GM12875 (cell line): ENCODE data around the gene IGDCC3.

ENCODE experiments used
- H3K4me3 ChIP-seq: one replicate; pipeline ENCODE4 v1.5.1; 2011; ENCODE audit warnings: low read depth, low read length, control low read depth
- CTCF ChIP-seq: IDR thresholded peaks from 2 replicates; pipeline ENCODE4 v1.5.1; 2011; ENCODE audit warnings: low read depth, mild to moderate bottlenecking, control low read depth, inconsistent platforms, low read length, moderate library complexity, borderline replicate concordance; ENCODE audit not compliant: insufficient read depth

The IGDCC3 gene

GRCh38 chr15:65365229-65365628, 12.6 kb downstream of the IGDCC3 start:
- no peak overlapping the region for H3K4me3 ChIP-seq
- TF ChIP-seq CTCF, result no peak

GRCh38 chr15:65363766-65364165, 14.0 kb downstream of the IGDCC3 start:
- H3K4me3 ChIP-seq, result no peak overlapping the region
- TF ChIP-seq CTCF, result no peak

- TF ChIP-seq CTCF, result no peak
- H3K4me3 ChIP-seq, result no peak overlapping the region
Measured at GRCh38 chr15:65363306-65363705, 14.5 kb downstream of the IGDCC3 start.

GRCh38 chr15:65362491-65362890, 15.3 kb downstream of the IGDCC3 start:
- TF ChIP-seq CTCF, result no peak
- H3K4me3 ChIP-seq, result no peak overlapping the region

- no peak for TF ChIP-seq CTCF
- H3K4me3 ChIP-seq, result no peak overlapping the region
Measured at GRCh38 chr15:65361708-65362459, 15.9 kb downstream of the IGDCC3 start.

- H3K4me3 ChIP-seq, result no peak overlapping the region
- TF ChIP-seq CTCF, result no peak
Measured at GRCh38 chr15:65360506-65360905, 17.3 kb downstream of the IGDCC3 start.

- no peak for TF ChIP-seq CTCF
- no peak overlapping the region for H3K4me3 ChIP-seq
Measured at GRCh38 chr15:65355988-65356353, 21.8 kb downstream of the IGDCC3 start.
